Body of pancreas (tissue), 4 donors: Measurements from ENCODE around the gene PAOX.

Source experiments
- POLR2A ChIP-seq, 3 donors: fragments of 450-650 bp; IDR thresholded peaks; one replicate each; pipeline ENCODE4 v1.6.1; 2016; ENCODE audit warnings: antibody characterized with exemption in 3 of 3, mild to moderate bottlenecking in 2 of 3
- TF ChIP-seq, protein P1 (sequence below), 7 experiments: fragments of 450-650 bp in 4 of 7; fragments of 200-600 bp in 3 of 7; sonication (generic) in 3 of 7; IDR thresholded peaks; one replicate each; pipeline ENCODE4 v1.5.1; 2016 to 2019; ENCODE audit warnings: antibody characterized with exemption in 7 of 7

DNA sequence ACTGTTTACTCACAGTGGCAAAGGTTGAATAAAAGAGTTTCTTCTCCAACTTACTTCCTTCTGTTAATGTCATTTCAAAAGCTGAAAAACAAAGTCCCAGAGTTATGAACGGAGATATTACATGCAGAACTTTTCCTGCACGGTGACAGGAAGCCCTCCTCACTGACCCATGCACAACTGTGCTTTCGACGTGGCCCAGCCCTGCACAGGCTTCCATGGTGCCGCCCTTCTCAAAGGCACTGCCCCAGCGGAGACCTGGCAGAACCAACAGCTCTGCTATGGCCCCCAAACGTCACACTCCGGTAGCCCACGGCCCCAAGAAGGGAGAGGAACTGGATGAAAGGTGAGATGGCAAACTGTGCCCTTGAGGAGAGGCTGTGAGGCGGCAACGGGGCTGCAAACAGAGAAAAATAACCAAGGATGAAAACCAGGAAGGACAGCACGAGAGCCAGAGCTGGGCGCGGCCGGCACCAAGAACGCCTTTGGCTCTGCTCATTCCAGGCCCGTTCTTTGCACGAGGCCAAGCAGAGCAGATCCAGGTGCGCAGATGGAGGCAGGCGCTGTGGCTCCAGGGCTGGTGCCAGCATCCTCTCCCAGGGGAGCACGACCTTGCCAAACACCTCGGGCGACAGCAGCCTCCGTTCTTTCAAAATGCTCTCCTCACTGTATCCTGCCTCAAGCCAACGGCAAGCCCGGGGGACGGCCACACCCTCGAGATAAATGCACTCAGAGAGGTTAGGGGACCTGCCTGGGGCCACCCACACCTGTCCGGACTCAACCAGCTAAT lies 14.2 kb upstream of the PAOX start:
- TF ChIP-seq POLR2A (IDR thresholded peaks at IDR 0.05) = no peak
- TF ChIP-seq, protein P1, sequence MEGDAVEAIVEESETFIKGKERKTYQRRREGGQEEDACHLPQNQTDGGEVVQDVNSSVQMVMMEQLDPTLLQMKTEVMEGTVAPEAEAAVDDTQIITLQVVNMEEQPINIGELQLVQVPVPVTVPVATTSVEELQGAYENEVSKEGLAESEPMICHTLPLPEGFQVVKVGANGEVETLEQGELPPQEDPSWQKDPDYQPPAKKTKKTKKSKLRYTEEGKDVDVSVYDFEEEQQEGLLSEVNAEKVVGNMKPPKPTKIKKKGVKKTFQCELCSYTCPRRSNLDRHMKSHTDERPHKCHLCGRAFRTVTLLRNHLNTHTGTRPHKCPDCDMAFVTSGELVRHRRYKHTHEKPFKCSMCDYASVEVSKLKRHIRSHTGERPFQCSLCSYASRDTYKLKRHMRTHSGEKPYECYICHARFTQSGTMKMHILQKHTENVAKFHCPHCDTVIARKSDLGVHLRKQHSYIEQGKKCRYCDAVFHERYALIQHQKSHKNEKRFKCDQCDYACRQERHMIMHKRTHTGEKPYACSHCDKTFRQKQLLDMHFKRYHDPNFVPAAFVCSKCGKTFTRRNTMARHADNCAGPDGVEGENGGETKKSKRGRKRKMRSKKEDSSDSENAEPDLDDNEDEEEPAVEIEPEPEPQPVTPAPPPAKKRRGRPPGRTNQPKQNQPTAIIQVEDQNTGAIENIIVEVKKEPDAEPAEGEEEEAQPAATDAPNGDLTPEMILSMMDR (IDR thresholded peaks at IDR 0.05) = no peak
